HG03342 (cell line): ENCODE measurements around the gene TEX101.

ENCODE experiments used
- ATAC-seq: cut with Tn5 transposase; IDR thresholded peaks from one replicate; pipeline ENCODE4 v1.9.1; 2021; ENCODE audit warnings: mild to moderate bottlenecking, moderate library complexity; ENCODE audit not compliant: unreplicated experiment

TEX101 gene

DNA sequence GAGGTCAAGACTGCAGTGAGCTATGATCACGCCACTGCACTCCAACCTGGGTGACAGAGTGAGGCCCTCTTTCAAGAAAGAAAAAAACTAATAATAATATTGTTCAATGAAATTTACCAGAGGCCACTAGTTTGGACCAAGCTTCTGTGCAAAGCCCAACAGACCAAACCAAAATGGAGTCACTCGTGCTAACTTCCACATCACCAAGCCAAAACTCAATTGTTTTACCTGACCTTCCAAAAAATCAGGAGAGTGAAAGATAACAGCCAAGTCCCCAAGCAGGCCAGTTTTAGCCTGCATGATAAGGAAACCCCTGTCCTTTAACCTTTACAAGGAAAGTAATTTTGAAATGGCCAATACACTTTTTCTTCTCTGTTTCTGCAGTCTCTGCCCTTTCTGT, 30.7 kb downstream of the TEX101 start:
- ATAC-seq = no peak

DNA sequence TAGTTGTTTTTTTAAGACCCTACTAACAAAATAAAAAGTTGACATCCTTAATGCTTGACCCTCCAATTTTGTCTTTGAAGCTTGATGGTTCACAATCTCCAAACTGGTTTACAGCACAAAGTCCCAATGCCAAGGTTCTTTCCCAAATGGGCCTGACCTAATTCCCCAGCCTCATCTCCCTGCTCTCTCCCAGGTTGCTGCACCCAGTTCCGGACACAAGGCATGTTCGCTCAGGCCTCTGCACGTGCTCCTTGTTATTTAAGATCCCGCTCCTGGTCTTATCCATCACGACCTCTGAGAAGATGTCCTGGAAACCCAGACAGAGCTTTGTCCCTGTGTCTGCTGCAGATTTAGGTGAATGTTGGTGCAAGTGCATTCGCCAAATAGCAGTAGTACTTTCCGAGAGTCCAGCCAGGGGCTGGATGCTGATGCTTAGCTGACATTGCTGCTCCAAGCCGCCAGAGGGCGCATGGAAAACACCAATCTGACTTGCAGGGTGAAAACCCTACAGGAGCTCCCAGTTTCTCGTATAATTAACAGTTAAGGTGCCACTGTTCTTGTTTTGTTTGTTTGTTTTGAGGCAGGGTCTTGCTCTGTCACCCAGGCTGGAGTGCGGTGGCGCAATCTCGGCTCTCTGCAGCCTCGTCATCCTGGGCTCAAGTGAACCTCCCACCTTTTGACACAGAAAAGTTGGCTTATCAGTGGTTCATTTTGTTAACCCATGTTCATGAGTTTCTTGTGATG, 32.2 kb downstream of the TEX101 start:
- no peak for ATAC-seq

DNA sequence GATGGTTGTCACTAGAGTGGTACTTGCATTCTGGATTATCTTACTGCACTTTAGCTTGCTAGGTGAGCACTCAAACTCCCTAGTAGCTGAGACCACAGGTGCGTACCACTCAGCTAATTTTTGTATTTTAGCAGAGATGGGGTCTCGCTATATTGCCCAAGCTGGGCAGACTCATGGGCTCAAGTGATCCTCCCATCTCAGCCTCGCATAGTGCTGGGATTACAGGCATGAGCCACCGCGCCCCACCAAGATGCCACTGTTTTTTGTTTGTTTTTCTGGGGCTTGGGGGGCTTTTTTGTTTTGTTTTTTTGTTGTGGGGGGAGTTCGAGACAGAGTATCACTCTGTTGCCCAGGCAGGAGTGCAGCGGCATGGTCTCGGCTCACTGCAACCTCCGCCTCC, 33.0 kb downstream of the TEX101 start:
- no peak for ATAC-seq

DNA sequence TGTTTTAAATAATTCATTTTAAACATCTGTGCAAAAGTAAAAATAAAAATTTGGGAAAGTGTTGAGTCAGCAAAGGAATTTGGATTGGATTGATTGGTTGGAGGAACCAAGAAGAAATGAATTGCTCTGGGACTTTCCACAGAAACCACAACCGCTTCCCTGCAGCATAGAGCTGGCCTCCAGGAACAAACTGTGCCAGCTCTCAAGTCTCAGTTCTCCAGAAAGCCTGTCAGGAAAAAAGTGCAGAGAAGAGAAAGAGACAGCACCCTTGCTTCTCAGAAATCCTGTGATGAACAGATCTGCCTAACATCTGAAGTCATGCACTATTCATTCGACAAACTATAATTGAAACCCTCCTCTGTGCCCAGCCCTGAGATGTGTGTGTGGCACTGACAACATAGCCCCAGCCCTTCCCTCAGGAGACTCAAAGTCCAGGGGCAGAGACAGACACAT, 35.9 kb downstream of the TEX101 start:
- no peak for ATAC-seq

DNA sequence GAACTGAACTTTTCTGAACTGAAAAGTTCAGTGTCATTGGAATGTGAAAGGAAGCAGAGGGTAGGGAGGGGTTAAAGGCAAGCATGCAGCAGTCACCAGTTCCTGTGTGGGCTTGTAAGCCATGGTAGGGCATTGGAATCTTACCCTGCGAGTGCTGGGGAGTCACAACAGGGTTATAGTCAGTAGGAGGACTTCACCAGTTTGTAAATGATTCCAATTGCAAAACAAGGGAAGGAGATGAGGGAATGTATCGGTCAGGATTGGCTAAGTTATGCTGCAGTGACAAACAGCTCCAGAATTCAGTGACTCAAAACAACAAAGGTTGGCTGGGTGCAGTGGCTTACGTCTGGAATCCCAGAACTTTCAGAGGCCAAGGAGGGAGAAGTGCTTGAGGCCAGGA, 37.9 kb downstream of the TEX101 start:
- no peak for ATAC-seq

DNA sequence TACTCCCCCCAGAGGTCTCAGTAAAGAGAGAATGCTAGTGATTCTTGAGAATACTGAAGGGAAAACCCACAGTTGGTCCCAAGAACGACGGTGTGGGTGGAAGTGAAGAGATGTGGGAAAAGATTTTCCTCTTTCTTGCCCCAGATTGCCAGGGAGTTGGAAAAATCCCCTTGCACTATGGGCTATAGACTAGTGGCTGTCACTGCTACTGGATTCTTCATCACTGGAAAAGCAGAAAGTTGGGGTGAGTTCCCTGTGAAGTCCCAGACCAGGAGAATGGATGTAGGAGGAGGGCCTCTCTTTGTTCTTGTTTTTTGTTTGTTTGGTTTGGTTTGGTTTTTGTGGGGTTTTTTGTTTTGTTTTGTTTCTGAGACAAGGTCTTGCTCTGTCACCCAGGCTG, 39.3 kb downstream of the TEX101 start:
- ATAC-seq = no peak

DNA sequence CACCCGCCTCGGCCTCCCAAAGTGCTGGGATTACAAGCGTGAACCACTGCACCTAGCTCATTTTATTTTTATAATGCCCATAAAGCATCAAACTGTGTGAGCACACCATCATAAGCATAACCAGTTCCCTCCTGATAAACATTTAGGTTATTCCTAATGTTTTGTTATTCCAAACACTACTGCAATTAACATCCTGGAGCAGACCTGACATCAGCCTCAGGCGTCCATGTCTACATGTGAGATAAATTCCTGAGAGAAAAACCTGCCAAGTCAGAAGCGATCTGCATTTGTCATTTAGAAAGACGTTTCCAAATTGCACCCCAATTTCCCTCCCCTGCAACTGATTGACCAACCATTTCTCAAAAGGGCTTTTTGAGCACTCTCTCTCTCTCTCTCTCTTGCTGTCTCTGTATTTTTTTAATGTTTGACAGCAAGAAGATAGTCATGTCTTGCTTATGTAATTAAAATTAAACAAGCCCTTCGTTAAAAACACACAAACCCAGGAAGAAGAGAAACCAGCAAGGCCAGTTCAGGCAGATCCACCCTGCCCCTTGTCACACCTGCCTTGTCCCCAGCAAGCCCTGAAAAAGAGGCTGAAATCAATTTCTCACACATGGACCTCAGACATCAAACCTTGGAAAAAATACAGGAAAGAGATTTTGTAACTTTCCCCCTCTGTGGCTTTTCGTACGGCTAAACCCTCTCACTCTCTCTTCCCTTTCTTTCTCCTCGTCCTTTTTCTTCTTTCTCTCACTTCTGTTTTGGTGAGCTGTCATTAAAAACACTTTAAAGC, 40.8 kb downstream of the TEX101 start:
- ATAC-seq = no peak

DNA sequence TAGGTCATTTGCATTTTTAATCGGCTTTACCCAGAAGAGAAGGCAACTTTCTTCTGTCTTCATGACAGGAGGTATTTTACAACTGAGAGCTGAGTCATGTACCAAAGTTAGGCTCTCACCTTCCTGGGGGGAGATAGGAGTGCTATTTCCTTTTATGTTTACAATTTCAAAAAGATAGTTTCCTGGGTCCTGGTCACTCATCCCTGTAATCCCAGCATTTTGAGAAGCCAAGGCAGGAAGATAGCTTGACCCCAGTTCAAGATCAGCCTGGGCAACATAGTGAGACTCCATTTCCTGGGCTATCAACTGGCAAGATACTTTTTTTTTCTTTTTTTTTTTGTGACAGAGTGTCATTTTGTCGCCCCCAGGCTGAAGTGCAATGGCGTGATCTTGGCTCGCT, 43.1 kb downstream of the TEX101 start:
- ATAC-seq = no peak

DNA sequence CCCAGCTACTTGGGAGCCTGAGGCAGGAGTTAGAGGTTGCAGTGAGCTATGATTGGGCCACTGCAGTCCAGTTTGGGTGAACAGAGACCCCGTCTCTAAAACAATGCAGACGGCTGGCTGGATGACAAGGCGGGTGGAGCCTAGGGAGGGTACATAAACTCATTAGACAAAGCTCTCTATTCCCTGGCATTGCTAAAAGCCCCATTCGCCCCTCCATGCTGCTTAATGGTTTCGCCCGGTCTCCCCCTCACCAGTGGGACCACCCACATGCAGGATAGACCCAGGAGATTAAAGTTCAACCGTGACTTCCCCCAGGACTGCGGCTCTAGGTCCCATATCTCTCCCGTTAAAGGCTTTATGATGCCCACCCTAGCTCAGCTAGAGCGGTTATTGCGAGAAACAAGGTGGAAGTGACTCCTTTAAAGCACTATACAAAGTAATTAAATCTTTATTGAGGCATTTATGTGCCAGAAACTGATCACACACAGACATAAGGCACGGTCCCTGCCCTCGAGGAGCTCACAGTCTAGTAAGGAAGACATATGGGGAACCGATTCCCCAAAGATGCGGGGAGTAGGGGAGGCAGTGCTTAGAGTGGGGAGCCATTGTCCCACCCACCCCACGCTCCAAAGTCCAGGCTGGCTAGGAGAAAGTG, 45.8 kb downstream of the TEX101 start:
- no peak for ATAC-seq

DNA sequence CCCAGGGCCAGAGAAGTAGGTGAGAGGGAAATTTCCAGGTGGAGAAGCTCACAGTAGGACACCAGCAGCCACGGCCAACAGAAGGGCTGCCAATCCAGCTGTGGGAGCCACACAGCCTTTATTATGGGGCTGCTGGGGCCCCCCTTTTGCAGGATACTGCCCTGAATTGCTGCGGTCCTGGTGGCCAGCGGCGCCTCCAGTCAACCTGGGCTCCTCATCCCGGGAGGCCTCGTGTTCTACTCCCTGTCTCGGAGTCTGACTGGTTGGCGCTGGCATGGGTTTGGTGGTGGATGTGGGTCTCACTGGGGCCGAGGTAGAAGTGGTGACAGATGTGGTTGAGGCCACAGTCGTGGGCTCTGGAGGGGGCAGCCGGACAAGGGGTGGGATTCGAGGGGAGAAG, 46.6 kb downstream of the TEX101 start:
- ATAC-seq = no peak

DNA sequence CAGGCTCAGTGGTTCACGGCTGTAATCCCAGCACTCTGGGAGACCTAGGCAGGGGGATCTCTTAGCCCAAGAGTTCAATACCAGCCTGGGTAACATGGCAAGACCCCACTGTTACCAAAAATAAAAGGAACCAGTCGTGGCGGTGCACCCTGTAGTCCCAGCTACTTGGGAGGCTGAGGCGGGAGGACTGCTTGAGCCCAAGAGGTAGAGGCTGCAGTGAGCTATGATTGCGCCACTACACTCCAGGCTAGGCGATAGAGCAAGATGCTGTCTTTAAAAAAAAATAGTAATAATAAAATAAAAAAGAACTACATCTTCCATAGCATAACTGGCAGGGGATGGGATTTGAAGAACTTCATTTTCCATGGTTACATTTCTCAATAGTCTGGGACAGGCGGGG, 47.7 kb downstream of the TEX101 start:
- ATAC-seq = no peak

DNA sequence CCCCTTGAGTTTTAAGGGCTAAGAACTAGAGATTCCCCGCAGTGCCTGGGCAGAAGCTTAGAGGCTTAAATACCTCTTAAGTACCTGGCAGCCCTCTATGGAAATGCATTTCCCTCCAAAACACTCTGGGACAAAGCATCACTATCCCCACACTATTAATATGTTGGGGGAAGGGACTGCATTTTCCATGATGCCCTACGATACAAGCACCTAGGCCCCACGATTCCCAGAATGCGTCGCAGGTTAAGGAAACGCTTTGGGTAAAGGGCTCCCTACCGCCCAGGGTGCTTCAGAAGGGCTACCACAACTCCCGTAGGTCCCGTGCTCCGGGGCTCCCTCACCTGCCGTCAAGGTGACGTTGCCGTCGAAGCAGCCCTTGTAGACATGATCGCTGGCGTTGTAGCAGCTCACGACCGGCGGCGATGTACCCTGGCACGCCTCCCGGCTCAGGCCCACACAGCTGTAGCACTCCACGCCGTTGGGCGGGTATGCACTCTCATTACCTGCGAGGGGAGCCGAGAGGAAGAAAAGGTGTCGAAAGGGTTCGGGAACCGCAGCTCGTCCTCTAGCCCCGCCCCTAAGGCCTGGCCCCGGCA, 48.2 kb downstream of the TEX101 start:
- ATAC-seq = no peak

DNA sequence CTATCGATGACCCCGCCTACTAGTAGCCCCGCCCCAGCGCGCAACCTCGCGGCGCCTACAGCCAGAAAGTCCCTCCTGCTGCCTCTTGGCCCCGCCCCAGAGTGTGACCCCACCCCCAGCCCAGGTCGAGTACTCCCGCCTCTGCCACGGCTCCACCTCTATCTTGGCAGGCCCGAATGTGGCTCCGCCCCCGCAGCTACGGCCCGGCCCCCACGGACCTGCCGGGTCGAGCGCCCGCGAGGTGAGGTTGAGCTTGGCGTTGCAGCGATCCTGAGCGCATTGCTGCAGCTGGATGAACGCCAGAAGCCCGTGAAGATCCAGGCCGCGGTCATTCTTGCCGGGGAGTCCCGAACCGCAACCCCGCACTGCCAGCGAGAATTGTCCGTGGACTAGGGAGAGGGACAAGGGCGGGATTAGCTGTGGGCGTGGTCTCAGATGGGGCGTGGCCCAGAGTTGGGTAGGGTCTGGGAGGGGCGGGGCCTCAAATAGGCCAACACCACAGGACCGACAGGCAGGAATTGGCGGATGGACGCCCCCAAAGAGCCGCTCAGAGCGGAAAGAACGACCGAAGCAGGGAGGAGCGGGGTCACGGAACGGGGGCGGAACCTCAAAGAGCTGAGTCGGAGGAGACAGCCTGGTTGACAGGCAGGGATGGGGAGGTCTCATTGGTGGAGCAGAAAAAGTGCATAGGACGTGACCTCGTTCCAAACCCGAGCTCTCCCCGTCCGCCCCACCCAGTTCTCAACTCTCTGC, 48.9 kb downstream of the TEX101 start:
- ATAC-seq = peak; percentile 82

DNA sequence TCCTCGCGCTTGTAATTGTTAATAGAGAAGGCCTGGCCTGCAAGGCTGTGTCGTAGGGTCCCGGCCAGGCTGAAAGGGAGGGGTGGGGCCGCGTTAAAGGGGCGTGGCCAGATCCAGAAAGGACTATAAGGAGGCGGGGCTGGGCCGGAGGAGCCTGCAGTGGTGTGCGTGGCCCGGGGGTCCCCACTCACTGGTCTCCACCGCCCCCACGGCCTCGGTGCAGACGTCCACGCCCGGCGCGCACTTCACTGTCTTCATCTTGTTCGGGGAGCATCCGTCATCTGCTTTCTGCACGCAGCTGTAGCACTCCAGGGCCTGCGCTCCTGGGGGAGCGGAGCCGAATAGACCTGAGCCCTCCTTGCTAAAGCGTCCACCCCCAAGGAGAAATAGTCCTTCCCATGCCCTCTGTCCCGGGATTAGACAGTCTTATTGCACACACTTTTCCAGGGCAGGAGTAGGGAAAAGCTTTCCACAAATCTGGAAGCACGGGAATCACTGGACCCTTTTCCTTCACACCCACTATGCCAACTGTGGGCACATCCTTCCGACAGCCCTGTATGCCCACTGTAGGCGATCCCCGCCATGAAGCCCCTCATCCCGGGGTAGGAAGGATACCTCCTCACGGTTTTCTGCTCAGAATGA, 49.6 kb downstream of the TEX101 start:
- peak; percentile 22 for ATAC-seq

DNA sequence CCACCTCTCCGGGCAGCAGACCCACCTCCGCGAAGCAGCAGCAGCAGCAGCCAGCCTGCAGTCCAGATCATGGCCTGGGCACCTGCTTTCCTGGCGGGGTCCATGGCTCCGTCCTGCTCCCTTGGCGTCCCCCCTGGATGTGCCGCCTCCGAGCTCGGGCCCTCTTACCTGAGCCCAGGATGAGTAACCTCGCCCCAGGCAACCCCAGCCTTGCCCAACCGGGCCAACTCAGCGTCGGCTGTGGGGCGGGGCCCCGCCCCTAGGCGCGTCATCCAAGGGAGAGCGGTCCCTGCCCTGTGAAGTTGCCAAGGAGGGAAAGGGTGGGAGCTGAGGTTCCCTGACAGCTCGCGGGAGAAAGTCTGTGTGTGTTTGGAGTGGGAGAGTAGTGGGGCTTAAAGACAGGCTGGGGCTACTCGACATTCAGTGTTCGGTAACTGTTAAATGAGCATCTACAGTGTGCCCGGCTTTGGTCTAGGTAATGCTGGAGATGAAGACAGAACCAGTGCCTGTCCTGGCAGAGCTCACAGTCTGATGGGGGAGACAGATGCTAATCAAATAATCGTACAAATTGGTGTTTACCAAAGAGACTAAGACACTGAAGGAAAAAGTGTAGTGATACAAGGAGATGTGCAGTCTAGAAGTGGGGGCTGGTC, 50.9 kb downstream of the TEX101 start, which contains the start of gene LYPD3:
Gene LYPD3, minus strand, starts transcription at position 141 of the 653 bp plus-strand sequence. Its CDS starts 37 bp downstream, at position 104.
- ATAC-seq = no peak

DNA sequence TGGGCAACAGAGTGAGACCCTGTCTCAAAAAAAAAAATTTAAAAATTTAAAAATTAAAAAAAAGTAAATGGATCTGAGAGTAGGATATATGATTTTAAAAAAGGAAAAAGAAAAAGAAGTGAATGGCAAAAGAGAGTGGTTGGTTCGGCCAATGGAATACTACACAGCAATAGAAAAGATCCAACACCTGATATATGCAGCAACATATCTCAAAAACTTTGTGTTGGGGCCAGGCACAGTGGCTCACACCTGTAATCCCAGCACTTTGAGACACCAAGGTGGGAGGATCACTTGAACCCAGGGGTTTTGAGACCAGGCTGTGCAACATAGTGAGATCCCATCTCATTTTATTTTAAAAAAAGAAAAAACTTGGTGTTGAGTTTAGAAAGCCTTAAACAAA, 52.1 kb downstream of the TEX101 start:
- ATAC-seq = no peak

DNA sequence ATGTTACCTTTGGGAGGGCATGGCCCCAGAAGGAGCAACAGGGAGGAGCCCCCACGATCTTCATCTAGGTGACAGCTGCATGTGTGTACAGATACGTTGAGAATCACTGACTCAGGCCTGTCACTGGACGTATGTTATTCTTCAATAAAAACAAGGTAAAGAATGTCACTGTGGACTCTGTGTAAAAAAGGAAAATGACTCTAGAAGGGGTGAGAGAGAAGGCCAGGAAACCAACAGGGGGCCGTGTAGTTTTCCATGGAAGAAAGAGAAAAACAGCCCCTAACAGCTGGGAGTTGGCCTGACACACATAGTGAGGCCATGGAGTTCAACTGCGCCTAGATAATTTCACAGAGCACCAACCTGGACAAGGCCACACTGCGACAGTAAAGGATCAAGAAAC, 52.6 kb downstream of the TEX101 start:
- ATAC-seq = no peak

DNA sequence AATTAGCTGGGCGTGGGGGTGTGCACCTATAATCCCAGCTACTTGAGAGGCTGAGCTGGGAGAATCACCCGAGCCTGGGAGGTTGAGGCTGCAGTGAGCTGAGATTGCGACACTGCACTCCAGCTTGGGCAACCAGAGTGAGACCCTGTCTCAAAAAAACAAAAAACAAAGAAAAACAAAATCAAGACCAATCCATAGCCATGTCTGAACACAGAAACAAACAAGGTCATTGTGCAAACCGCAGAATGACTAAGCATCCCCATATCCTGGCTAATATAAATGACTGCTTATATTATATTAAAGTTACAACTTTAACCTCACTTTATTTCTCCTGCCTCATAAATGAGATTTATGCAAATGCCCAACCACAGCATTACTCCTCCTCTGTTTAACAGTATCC, 53.0 kb downstream of the TEX101 start:
- no peak for ATAC-seq
